Loucy (cell line): ENCODE data around the gene NDUFS7.

Experiments
- CTCF ChIP-seq: fragments of 200-600 bp; sonication (generic); conservative IDR thresholded peaks from 2 replicates; pipeline ENCODE4 v1.5.1; 2014; ENCODE audit warnings: mild to moderate bottlenecking, antibody characterized with exemption, low read length
- EZH2phosphoT487 ChIP-seq: fragments of 200-600 bp; IDR thresholded peaks from 2 replicates; pipeline ENCODE4 v1.6.1; 2018; ENCODE audit warnings: antibody characterized with exemption, mild to moderate bottlenecking, moderate library complexity, borderline replicate concordance

- TF ChIP-seq CTCF (no peak), EZH2phosphoT487 (no peak)
Measured at GRCh38 chr19:1421218-1421957, 37.7 kb downstream of the NDUFS7 start.
